HG02870 (cell line): ENCODE results near the gene STAB2.
"Not testable (repeated sequence)": the region's sequence is repeated elsewhere in the genome, so short reads cannot be mapped to it uniquely, and the experiment has no call there.

Experiments used
- ATAC-seq: cut with Tn5 transposase; IDR thresholded peaks from one replicate; pipeline ENCODE4 v1.9.1; 2021; ENCODE audit warnings: mild to moderate bottlenecking, moderate library complexity; ENCODE audit not compliant: unreplicated experiment

The STAB2 gene

DNA sequence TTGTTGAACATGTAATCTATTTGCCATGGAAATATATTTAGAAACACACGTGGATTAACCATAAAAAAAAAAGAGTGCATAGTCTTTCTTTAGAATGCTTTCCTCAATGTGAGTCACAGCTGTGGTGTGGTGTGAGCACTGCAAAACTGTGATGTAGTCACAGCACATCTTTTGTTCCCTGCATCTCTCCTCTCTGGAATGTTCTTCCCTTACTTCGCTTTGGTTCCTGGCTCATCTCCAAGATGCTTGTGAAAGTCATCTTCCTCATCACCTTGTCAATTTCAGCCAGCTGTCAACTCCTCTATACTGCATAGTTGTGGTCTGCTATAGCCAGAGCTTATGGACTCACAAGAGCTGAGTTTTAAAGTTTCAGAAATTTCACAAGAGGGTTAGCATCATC lies 60.2 kb downstream of the STAB2 start:
- no peak for ATAC-seq

DNA sequence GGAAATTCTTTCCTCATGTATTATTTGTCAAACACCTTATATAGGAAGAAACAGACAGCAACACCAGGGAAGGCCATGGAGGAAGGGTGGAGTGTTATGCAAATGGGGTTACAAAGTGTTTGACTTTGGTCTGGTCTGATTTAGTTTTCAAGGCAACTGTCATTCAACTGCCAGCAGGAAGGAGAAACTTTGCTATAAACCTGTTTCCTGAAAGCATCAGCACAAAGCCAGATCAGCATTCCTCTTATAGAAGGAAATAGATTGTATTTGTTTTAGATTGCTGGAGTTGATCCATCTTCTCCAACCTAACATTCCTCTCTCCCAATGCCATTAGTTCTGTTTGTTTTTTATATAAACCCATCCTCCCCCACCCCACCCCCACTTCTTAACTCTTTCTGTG lies 65.7 kb downstream of the STAB2 start:
- ATAC-seq, result no peak

DNA sequence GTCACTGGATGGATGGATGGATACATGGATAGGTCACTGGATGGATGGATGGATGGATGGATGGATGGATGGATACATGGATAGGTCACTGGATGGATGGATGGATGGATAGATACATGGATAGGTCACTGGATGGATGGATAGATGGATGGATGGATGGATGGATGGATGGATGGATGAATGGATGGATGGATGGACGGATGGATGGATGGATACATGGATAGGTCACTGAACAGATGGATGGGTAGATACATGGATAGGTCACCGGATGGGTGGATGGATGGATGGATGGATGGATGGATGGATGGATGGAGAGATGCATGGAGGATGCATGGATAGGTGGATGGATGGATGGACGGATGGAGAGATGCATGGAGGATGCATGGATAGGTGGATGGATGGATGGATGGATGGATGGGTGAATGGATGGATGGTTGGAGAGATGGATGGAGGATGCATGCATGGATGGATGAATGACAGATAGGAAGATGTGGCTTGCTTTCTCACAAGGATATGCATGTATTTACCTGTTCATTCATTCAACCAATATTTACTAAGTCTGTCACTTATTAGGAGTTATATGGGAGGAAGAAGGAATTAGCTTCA lies 66.6 kb downstream of the STAB2 start:
- ATAC-seq, result not testable (repeated sequence)

DNA sequence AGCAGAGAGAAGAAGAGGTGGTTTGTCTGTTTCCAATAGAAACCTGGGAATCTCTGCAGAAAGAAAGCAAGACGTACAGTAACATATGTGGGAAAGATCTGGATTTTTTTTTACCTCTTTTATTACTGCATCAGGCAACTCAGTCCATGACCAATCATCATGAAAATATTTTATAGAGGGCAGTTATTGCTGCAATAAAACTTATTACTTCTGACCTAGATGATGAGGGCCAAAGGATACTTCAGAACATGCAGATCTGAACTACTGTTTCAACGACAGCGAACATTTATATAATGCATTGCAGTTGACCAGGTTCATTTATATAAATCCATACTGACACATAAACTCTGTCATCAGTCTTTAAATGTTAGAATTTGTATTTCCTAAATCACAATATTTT lies 67.7 kb downstream of the STAB2 start:
- no peak for ATAC-seq

DNA sequence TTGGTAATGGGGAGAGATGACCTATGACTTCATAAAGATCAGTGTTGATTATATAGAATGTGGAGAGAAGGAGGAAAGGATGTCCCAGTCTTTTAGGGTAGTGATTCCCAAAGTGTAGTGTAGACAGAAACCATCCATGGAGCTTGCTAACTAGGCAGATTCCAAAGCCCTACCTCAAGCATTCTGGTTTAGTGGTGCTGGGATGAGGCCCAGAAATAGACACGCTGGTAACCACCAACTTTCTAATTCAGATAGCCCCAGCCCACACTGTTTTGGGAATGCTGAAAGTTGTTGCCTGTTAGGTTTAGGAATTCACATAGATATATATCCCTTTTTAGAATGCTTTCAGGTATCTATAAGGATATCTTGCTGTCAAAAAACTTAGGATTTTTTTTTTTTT lies 69.2 kb downstream of the STAB2 start:
- ATAC-seq, result no peak

DNA sequence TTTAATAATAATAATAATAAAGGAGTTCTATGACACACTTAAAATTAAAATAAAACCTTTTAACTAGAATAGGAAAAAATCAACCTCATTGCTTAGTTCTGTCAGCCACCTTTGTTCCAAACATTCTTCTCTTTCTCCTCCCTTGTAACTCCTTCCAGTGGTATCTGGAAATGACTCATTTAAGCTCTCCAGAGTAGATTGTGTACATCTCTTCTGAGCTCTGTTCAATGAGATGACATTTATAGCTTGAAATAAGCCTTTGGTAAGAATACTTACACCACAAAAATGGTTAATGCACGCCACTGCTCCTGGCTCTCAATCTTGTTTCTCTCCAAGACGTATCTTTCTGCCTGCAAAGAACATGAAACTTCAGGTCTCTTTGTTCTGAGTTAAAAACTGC lies 70.3 kb downstream of the STAB2 start:
- no peak for ATAC-seq

DNA sequence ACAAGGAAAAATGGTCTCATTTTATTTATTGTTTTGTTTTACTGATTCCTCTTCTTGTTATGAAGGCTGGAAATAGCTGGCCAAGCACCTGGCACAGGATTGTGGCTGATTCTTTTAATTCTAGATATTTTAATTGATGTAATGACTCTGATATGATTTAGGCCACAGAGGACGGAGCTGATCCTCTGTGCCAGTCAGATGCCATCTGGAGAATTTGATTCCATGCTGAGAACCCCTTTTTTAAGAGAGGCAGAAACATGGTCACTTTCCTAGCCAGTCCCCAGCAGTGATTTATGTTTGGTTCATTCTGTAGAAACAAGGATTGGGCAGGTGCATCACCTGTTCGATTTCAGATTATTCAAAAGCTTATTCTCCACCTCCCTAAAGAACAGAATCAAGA lies 77.6 kb downstream of the STAB2 start:
- ATAC-seq, result no peak

DNA sequence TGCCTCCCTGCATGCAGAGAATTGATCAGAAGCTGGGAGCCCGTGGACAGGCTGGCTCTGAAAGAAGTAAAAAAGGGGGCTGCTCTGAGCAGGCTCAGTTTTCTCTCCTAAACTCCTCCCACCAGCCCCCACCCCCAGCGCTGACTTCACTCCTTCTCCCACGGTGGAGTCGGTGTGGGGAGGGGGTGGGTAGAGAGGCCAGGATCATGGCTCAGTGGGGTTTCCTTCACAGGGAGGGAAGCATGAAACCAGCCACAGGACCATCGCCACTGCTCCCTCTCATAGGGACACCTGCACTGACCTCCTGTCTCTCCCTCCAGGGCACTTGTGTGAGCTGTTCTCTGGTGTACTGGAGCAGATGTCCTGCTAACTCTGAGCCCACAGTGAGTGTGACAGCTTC lies 78.9 kb downstream of the STAB2 start:
- no peak for ATAC-seq

DNA sequence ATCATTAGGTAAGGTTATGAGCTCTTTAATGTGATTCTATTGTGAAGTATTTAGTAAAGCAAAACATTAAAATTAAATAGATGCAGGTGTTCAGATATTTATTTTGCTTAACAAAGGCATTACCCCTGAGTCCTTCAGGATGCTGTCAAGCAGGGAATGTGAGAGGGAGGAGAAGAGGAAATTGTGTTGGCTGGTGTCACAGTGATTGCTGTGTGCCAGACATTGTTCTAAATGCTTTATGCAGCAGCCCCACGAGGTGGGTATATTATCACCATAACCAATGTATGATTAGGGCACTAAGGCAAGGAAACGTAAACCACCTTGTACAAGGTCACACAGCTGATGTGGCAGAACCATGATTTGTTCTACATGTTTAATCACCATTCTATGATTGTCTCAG lies 80.1 kb downstream of the STAB2 start:
- ATAC-seq, result no peak

DNA sequence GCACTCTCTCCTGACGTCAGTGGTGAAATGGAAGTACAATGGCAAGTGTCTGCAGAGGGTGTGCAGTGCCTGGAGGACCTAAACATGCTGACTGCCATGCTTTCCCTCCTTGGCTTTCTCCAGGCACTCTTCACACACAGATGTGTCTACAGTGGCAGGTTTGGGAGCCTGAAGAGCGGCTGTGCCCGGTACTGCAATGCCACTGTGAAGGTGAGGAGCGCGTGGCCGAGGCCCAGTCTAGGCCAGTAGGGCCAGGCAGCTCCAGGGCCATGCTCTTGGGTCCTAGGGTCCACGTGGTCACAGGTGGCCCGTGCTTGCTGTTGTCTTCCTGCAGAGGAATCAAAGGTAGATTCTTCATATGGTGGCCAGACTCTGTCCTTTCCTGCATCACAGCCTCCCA lies 81.4 kb downstream of the STAB2 start:
- ATAC-seq, result no peak

DNA sequence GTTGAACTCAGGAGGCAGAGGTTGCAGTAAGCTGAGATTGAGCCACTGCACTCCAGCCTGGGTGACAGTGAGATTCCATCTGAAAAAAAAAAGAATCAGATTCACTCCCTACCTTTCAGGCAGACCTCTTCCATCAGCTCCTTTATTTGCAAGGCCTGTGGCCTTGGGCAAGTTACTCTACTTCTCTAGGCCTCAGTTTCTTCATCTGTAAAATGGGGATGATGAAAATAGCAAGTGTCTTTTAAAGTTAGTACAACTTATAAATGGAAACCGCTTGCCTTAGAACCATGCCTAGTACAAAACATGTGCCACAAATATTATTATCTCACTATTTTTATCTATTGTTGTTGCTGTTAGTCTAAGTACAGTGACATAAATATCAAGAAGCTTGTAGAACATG lies 84.3 kb downstream of the STAB2 start:
- ATAC-seq, result no peak

DNA sequence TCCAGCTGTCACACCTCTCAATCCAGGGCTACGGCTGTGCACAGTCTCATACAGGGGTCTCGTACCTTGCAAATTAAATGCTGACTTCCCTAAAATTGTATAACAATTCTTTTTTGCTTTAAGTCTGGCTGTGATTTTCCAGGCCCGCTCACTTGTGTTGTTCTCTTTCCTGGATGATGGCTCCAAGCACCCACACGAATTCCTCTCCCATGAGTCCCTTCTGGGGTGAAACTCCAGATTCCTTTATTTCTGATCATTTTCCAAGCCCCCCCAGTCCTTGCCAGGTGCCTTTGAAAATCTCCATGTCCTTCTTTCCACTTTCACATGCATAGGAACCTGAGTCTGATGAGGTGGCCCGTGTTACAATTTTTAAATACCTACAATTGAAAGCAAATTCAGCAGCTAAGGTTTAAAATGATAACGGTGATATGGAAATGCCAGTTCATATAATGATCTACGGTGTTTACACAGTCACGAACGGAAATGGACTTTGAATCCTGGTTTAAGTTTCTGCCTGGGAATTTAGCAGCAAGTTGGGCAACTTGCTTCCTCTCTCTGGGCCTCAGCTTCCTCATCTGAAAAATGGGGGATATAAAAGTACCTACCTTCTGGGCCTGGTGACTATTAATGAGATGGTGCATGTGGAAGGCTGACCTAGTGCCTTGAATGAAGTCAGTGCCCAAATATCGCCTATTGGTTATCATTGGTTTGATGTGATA lies 85.5 kb downstream of the STAB2 start:
- no peak for ATAC-seq

DNA sequence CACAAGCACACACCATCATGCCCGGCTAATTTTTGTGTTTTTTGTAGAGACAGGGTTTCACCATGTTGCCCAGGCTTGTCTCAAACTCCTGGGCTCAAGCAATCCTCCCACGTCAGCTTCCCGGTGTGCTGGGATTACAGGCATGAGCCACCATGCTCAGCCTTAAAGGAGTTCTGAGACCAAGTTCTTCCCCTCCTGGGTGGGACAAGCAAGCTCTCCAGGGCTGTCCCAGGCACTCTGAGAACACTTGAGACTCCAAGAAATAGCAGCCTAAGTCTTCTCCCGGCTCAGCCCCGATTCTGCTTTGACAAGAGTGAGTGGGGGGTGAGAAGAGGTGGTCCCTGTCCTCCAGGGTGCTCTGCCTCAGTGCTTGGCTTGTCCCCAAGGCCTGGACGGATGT lies 86.4 kb downstream of the STAB2 start:
- ATAC-seq, result no peak

DNA sequence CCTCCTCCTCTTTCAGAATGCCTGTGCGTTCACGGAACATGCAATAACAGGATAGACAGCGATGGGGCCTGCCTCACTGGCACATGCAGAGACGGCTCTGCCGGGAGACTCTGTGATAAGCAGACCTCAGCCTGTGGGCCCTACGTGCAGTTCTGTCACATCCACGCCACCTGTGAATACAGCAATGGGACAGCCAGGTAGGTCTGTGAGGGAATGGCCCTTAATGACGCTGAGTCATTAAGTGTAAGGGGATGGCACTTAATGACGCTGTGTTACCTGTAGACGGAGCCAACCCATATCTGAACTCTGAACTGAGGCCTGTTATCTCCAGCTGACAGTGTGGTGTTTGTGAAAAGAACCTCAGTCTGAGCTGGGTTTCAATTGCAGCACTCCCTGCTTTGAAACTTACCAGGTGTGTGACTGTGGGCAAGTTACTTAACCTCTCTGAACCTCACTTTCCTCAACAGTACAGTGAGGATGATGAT lies 86.9 kb downstream of the STAB2 start:
- ATAC-seq, result no peak

DNA sequence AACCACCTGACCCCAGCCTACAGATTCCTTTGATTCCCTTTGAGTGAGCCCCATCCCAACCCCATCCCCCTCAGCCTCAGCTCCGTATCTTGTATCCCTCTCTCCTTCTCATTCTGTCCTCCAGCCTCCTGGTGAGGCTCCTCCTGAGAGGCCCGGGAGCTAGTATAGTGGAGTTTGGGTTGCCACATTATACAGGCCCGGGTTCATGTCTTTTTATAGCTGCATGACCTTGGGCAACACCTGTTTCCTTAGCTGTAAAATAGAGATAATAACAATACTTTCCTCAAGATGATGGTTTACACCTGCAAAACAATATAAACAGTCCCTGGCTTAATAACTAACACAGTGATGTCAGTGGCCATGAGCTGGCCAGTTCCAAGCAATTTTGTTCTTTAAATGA lies 89.8 kb downstream of the STAB2 start:
- no peak for ATAC-seq

DNA sequence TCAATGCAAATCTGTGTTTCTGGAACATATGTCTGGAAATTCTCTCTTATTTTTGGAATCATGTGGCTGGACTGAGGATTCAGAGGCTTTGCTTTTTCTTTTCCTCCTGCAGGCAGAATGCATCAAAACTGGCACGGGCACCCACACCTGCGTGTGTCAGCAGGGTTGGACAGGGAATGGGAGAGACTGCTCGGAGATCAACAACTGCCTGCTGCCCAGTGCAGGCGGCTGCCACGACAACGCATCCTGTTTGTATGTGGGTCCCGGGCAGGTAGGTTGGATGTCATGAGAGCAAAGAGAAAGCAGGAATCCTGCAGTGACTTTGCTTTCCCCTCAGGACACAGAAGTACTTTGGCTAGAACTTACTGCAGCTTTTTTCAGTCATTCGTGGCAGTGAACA lies 90.3 kb downstream of the STAB2 start:
- no peak for ATAC-seq

DNA sequence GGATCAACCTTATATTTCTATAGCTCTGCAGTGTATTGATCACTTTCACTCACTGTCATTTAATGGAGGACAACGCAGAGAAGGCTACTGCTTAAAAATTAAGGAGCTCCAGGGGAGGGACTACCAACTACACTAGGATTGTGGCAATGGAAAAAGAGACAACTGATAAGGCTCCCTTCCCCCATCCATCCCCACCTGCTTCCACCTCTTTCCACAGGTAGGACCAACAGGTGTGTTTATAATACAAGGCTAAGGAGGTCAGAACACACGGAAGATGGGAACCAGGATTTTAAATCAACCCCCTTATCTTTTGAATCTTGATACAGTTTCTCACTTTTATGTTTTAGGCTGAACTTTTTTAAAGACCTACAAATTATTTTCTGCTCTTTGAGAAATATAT lies 90.8 kb downstream of the STAB2 start:
- no peak for ATAC-seq

DNA sequence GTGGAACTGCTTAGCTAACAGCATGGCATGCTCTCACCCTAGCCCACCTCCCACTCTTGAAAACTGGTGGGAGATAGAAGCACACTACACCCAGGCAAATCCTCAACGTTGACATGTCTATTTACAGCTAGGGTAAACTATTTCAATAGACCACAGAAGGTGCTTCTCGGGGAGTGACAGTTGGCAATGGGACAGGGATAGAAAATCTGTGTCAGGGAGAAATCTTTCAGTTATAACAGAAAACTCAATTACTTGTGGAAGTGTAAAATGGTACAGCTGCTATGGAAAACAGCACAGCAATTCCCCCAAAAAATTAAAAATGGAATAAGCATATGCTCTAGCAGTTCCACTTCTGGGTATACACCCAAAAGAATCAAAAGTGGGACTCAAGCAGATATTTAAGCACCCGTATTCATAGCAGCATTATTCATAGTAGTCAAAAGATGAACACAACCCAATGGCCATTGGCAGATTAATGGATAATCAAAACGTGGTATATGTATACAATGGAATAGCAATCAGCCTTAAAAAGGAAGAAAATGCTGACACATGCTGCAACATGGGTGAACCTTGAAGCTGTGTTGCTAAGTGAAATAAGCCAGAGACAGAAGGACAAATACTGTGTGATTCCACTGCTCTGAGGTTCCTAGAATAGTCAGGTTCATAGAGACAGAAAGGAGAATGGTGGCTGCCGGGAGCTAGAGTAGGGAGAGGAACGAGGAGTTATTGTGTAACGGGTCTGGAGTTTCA lies 92.5 kb downstream of the STAB2 start:
- ATAC-seq, result no peak

DNA sequence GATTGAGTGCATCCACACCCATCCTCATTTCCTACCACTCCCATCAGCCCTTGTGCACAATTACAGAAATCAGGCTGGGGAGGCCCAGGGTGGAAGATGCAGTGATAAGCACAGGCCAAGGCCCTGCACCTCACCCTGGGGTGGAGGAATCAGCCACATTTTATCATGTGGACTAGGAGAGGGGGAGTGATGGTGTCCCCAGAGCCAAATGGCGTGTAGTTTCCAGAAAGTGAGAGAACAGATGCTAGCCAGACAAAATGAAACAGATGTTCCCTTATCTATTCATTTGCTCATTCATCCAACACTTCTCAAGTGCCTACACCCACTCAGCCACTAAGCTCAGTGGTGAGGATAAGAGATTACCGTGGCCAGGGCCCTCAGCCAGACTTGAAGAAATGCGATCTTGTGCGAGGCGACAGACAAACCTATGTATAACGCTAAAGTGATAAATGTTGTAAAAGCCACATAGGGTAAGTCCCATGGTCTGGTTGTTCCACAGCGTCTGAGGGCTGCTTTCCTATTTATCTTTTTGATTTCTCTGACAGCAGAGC lies 93.6 kb downstream of the STAB2 start:
- no peak for ATAC-seq

DNA sequence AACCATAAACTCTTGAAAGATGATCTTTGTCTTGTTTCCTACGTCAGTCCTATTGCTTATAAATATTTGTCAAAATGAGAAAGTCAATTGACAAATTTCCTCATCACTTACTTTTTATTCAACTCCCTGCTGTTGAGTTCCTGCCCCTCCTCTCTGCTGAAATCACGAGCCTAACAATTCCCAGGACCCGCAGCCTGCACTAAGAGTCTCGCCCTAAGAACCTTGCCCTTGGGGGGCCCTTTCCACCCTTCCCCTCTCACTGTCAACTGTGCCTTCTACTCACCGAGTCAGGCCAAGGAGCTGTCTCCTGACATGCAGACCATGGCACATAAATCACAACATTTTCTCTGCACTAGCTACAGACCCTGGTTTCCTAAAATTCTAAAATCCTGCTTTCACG lies 99.0 kb downstream of the STAB2 start:
- ATAC-seq, result no peak

DNA sequence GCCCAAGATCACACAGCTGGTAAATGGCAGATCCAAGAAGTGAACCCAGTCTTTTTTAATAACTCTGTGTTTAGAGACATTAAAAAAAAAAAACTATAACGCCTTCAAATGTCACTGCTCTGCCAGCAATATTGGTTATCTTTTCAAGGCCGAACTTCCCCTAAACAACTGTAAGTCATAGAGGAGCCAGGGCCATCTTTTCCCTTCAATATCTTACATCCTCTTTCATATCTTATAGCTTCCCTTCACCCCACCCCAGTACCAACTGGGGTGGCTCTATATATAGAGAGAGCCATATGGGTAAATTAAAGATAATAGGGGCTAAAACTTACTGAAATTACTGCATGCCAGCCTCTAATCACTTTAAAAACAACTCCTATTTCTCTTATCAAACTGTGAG lies 100.2 kb downstream of the STAB2 start:
- no peak for ATAC-seq
